BJ (cell line): ENCODE data around the gene SDSL. TPM values are rescaled to one million over a fixed set of nuclear protein-coding genes. Genes with fewer than 3 reads are reported as not detected.

Source experiments
- CTCF ChIA-PET: fragments of 350-600 bp; formaldehyde crosslinking; extraction: SDS; loops from one replicate; lab custom pipeline; 2021; ENCODE audit warnings: antibody characterized with exemption, inconsistent platforms; lab: Yijun Ruan, JAX
- POLR2A ChIA-PET: fragments of 300-600 bp; sonication (Branson Sonifier 250); formaldehyde crosslinking; extraction: SDS; loops from one replicate; lab custom pipeline; 2021; ENCODE audit warnings: antibody characterized with exemption; lab: Charles Lee
- DNase-seq: peaks from one replicate; pipeline ENCODE4 v3.0.0-alpha.2; 2011; ENCODE audit warnings: low read depth
- H3K27me3 ChIP-seq: 2 replicates; pipeline ENCODE4 v1.6.0; 2011; ENCODE audit warnings: low read length; ENCODE audit not compliant: control insufficient read depth, insufficient read depth
- H3K36me3 ChIP-seq: 2 replicates; pipeline ENCODE4 v1.5.1; 2011; ENCODE audit warnings: low read length; ENCODE audit not compliant: control insufficient read depth, insufficient read depth
- H3K4me3 ChIP-seq: 2 replicates; pipeline ENCODE4 v1.5.1; 2011; ENCODE audit warnings: low read depth, mild to moderate bottlenecking, control low read depth, low read length
- CTCF ChIP-seq: IDR thresholded peaks from 2 replicates; pipeline ENCODE4 v1.5.1; 2011; ENCODE audit warnings: low read depth, mild to moderate bottlenecking, control low read depth, inconsistent platforms, low read length, moderate library complexity; ENCODE audit not compliant: insufficient read depth
- polyA plus RNA-seq: library from polyadenylated mRNA; depleted of rRNA; stranded (reverse); fragments of >200 nt; gene quantifications from 2 replicates; pipeline ENCODE4 v1.2.3, GENCODE V29; 2011

SDSL gene
- polyA plus RNA-seq, 1 experiment, result 13.2 TPM

- Histone ChIP-seq H3K4me3 (no peak overlapping the region), H3K27me3 (peaks cover 2% of the 10 kb centered on the region; the same call in 1 of the 2 replicates), H3K36me3 (no peaks in the 10 kb centered on the region)
- POLR2A ChIA-PET, result no interaction called here
- TF ChIP-seq CTCF, result no peak
- no peak for DNase-seq
- CTCF ChIA-PET, result interaction anchor here (1.0 to 1.8 kb wide), 2 partner anchors 20 to 37 kb away, joined by 3 to 6 read pairs; no protein-coding TSS in a partner anchor
Observed at GRCh38 chr12:113405694-113406093, 16.5 kb upstream of the SDSL start.

GRCh38 chr12:113407931-113408600, 14.1 kb upstream of the SDSL start:
- POLR2A ChIA-PET, result no interaction called here
- DNase-seq, result no peak
- TF ChIP-seq CTCF, result no peak
- H3K36me3 ChIP-seq, result no peaks in the 10 kb centered on the region
- no peak overlapping the region for H3K4me3 ChIP-seq
- CTCF ChIA-PET, result interaction anchor here (0.8 to 2.2 kb wide), 2 partner anchors 11 to 16 kb away, joined by 3 to 16 read pairs; no protein-coding TSS in a partner anchor
- peaks cover 2% of the 10 kb centered on the region; the same call in 1 of the 2 replicates for H3K27me3 ChIP-seq

GRCh38 chr12:113408756-113409298, 13.4 kb upstream of the SDSL start:
- ChIA-PET CTCF (interaction anchor here (1.1 to 1.8 kb wide), 2 partner anchors 16 to 97 kb away, joined by 3 to 6 read pairs; no protein-coding TSS in a partner anchor), POLR2A (no interaction called here)
- Histone ChIP-seq H3K27me3 (peaks cover 2% of the 10 kb centered on the region; the same call in 1 of the 2 replicates), H3K4me3 (no peak overlapping the region), H3K36me3 (no peaks in the 10 kb centered on the region)
- no peak for TF ChIP-seq CTCF
- DNase-seq, result no peak

- ChIA-PET CTCF (interaction anchor here (1.1 to 1.8 kb wide), 3 partner anchors 9 to 98 kb away, joined by 3 to 6 read pairs (median 3); no protein-coding TSS in a partner anchor), POLR2A (no interaction called here)
- H3K36me3 ChIP-seq, result no peaks in the 10 kb centered on the region
- no peak overlapping the region for H3K4me3 ChIP-seq
- DNase-seq, result no peak
- TF ChIP-seq CTCF, result no peak
- H3K27me3 ChIP-seq, result peaks cover 2% of the 10 kb centered on the region; the same call in 1 of the 2 replicates
Observed at GRCh38 chr12:113409462-113410124, 12.6 kb upstream of the SDSL start.

GRCh38 chr12:113413488-113413939, 8.7 kb upstream of the SDSL start:
- Histone ChIP-seq H3K36me3 (no peaks in the 10 kb centered on the region), H3K4me3 (no peak overlapping the region), H3K27me3 (peaks cover 2% of the 10 kb centered on the region; the same call in 1 of the 2 replicates)
- ChIA-PET CTCF (interaction anchor here (0.5 kb wide), 1 partner anchor 449 kb away, joined by 4 read pairs; no protein-coding TSS in a partner anchor), POLR2A (interaction anchor here (1.0 kb wide), 1 partner anchor 1945 kb away, joined by 11 read pairs; no protein-coding TSS in a partner anchor)
- no peak for TF ChIP-seq CTCF
- DNase-seq, result no peak
